WERI-Rb-1 (cell line): ENCODE results near the gene BBX.

Experiments
- DNase-seq: peaks from one replicate; pipeline ENCODE4 v3.0.0-alpha.2; 2020
- H3K27ac ChIP-seq: fragments of 250-450 bp; sonication (Bioruptor Pico); 2 replicates; pipeline ENCODE4 v1.5.1; 2020; ENCODE audit warnings: mild to moderate bottlenecking, moderate library complexity
- H3K27me3 ChIP-seq: fragments of 250-450 bp; sonication (Bioruptor Pico); 2 replicates; pipeline ENCODE4 v1.5.1; 2021; ENCODE audit warnings: mild to moderate bottlenecking, low read depth, moderate library complexity; ENCODE audit not compliant: insufficient read depth, severe bottlenecking
- H3K36me3 ChIP-seq: fragments of 250-450 bp; sonication (Bioruptor Pico); 2 replicates; pipeline ENCODE4 v1.5.1; 2020; ENCODE audit warnings: mild to moderate bottlenecking, moderate library complexity
- H3K4me3 ChIP-seq: 2 replicates; pipeline ENCODE4 v1.5.1; 2011; ENCODE audit warnings: low read depth, mild to moderate bottlenecking, control low read depth, low read length
- H3K9me3 ChIP-seq: fragments of 250-450 bp; sonication (Bioruptor Pico); 2 replicates; pipeline ENCODE4 v1.5.1; 2021; ENCODE audit warnings: mild to moderate bottlenecking, moderate library complexity; ENCODE audit not compliant: severe bottlenecking
- TF ChIP-seq, protein P1 (sequence below): IDR thresholded peaks from 2 replicates; pipeline ENCODE4 v1.5.1; 2011; ENCODE audit warnings: low read depth, mild to moderate bottlenecking, control low read depth, inconsistent platforms, low read length

BBX gene

GRCh38 chr3:107853821-107854220 lies 331.1 kb downstream of the BBX start:
- H3K36me3 ChIP-seq, result no peaks in the 10 kb centered on the region
- H3K27ac ChIP-seq, result 0 out of 2 replicates have a peak overlapping the region, but pooled peaks have one; percentile 23
- no peaks in the 10 kb centered on the region for H3K9me3 ChIP-seq
- no peak overlapping the region for H3K4me3 ChIP-seq
- TF ChIP-seq, protein P1, sequence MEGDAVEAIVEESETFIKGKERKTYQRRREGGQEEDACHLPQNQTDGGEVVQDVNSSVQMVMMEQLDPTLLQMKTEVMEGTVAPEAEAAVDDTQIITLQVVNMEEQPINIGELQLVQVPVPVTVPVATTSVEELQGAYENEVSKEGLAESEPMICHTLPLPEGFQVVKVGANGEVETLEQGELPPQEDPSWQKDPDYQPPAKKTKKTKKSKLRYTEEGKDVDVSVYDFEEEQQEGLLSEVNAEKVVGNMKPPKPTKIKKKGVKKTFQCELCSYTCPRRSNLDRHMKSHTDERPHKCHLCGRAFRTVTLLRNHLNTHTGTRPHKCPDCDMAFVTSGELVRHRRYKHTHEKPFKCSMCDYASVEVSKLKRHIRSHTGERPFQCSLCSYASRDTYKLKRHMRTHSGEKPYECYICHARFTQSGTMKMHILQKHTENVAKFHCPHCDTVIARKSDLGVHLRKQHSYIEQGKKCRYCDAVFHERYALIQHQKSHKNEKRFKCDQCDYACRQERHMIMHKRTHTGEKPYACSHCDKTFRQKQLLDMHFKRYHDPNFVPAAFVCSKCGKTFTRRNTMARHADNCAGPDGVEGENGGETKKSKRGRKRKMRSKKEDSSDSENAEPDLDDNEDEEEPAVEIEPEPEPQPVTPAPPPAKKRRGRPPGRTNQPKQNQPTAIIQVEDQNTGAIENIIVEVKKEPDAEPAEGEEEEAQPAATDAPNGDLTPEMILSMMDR, result no peak
- no peaks in the 10 kb centered on the region for H3K27me3 ChIP-seq
- no peak for DNase-seq

- TF ChIP-seq, protein P1, result no peak
- Histone ChIP-seq H3K27ac (peak overlapping the region; percentile 21; the same call in 1 of the 2 replicates), H3K27me3 (no peaks in the 10 kb centered on the region), H3K9me3 (no peaks in the 10 kb centered on the region), H3K36me3 (no peaks in the 10 kb centered on the region), H3K4me3 (peak overlapping the region; percentile 11; the same call in 1 of the 2 replicates)
- DNase-seq, result no peak
These were observed 332.0 kb downstream of the BBX start for GRCh38 chr3:107854733-107855132.

- Histone ChIP-seq H3K36me3 (no peaks in the 10 kb centered on the region), H3K9me3 (no peaks in the 10 kb centered on the region), H3K4me3 (no peak overlapping the region), H3K27me3 (no peaks in the 10 kb centered on the region), H3K27ac (no peak overlapping the region)
- TF ChIP-seq, protein P1, result peak; percentile 32
- no peak for DNase-seq
These were observed 332.9 kb downstream of the BBX start for GRCh38 chr3:107855710-107856109.

- Histone ChIP-seq H3K36me3 (no peaks in the 10 kb centered on the region), H3K27ac (no peak overlapping the region), H3K27me3 (no peaks in the 10 kb centered on the region), H3K9me3 (no peaks in the 10 kb centered on the region), H3K4me3 (no peak overlapping the region)
- DNase-seq, result no peak
- TF ChIP-seq, protein P1, result no peak
These were observed 335.1 kb downstream of the BBX start for GRCh38 chr3:107857854-107858253.

DNA sequence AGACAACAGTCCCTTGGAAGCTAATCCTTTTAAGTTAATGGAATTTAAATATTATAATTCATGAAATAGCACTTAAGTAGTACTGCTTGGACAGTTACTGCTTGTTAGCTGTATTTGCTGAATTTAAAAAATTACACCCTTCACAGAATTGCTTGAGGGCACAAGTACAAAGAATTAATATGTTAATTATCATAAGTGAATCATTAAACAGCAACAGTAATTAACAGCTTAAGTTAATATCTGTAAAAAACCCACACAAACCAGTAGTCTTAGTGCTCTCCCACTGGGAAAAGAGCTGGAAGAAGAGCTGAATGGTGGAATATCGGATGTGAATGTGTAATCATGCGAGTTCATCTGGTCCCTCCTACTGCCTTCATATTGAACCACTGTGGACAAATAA lies 336.1 kb downstream of the BBX start:
- H3K27ac ChIP-seq, result no peak overlapping the region
- H3K9me3 ChIP-seq, result no peaks in the 10 kb centered on the region
- no peaks in the 10 kb centered on the region for H3K36me3 ChIP-seq
- TF ChIP-seq, protein P1, result no peak
- no peak overlapping the region for H3K4me3 ChIP-seq
- no peak for DNase-seq
- no peaks in the 10 kb centered on the region for H3K27me3 ChIP-seq
